Stimulated activated CD8-positive, alpha-beta memory T cell treated with anti-CD3 and anti-CD28 coated beads, Interleukin-7, amount 100 ng/mL, for 1 hour (primary cell): Measurements from ENCODE around the gene SRP68.
A peak's percentile ranks its signal among the peaks of the same experiment; 100 is the strongest.

Source experiments
- DNase-seq, 2 donors: peaks; one replicate each; pipeline ENCODE4 v3.0.0-alpha.2; 2020; ENCODE audit warnings: low read depth in 2 of 2

The SRP68 gene

GRCh38 chr17:76072148-76072858 lies at the start of gene SRP68:
Gene SRP68, minus strand, starts transcription at chr17:76072517. Its CDS starts 26 bp downstream, at chr17:76072491.
- peak; percentile 65 to 66 for DNase-seq

- no peak for DNase-seq
Measured at GRCh38 chr17:76121932-76122430, 49.7 kb upstream of the SRP68 start.

- no peak for DNase-seq
Measured at GRCh38 chr17:76120658-76121008, 48.3 kb upstream of the SRP68 start.

- DNase-seq, result no peak
Measured at GRCh38 chr17:76119409-76120371, 47.4 kb upstream of the SRP68 start.

- DNase-seq, result no peak
Measured at GRCh38 chr17:76115138-76115754, 42.9 kb upstream of the SRP68 start.

GRCh38 chr17:76111956-76112355 lies 39.6 kb upstream of the SRP68 start:
- no peak for DNase-seq

- DNase-seq, result no peak
Measured at GRCh38 chr17:76107509-76107908, 35.2 kb upstream of the SRP68 start.

- no peak for DNase-seq
Measured at GRCh38 chr17:76106703-76107102, 34.4 kb upstream of the SRP68 start.

- no peak for DNase-seq
Measured at GRCh38 chr17:76104896-76105231, 32.5 kb upstream of the SRP68 start.

- DNase-seq, result no peak
Measured at GRCh38 chr17:76104140-76104895, 32.0 kb upstream of the SRP68 start.

- peak; percentile 86 to 88 for DNase-seq
Measured at GRCh38 chr17:76103274-76104139, 31.2 kb upstream of the SRP68 start, which contains the start of gene EXOC7. Gene EXOC7, minus strand, starts transcription at chr17:76103787. Its CDS starts 95 bp downstream, at chr17:76103692.

GRCh38 chr17:76102944-76103273 lies 30.6 kb upstream of the SRP68 start:
- DNase-seq, result no peak

- no peak for DNase-seq
Measured at GRCh38 chr17:76097716-76098295, 25.5 kb upstream of the SRP68 start.

GRCh38 chr17:76095943-76096342 lies 23.6 kb upstream of the SRP68 start:
- no peak for DNase-seq

- DNase-seq, result no peak
Measured at GRCh38 chr17:76094046-76094445, 21.7 kb upstream of the SRP68 start.

- DNase-seq, result no peak
Measured at GRCh38 chr17:76092526-76093413, 20.5 kb upstream of the SRP68 start.

GRCh38 chr17:76091526-76092286 lies 19.4 kb upstream of the SRP68 start:
- DNase-seq, result no peak

- DNase-seq, result no peak
Measured at GRCh38 chr17:76090517-76091129, 18.3 kb upstream of the SRP68 start.
